ENCODE results near the gene APLP1.
"Not testable (repeated sequence)": the region's sequence is repeated elsewhere in the genome, so short reads cannot be mapped to it uniquely, and the experiment has no call there.

Gene APLP1

DNA sequence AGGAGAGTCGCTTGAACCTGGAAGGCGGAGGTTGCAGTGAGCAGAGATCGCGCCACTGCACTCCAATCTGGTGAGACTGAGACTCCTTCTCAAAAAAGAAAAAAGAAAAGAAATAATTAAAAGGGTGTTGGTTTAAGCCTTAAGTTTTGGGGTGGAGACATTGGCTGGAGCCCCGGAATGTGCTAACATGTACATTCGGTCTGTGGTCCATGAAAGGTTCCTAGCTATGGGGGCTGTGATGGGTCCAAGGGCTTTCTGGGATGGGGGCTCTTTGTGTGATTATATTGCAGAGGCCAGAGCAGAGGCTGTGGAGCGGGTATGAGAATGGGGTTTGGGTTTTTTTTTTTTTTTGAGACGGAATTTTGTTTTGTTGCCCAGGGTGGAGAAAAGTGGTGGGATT, 17.5 kb downstream of the APLP1 start:
- DNase-seq: no peak

DNA sequence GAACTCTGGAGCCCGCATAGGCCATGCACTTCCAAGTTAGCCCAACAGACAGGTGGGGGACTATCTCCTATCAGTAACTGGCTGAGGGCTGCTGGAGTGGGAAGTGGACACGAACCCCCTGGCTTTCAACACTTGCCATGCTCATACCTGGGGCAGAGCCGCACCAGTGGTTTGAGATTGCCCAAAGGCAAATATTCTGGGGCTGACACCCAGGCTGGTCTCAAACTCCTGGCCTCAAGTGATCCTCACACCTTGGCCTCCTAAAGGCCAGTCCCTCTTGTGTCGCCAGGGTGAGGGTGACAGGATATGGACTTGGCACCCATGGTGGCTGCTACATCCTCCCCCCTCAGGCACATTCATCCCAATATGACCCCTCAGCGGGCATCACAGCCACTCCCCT, 18.8 kb downstream of the APLP1 start:
- no peak for DNase-seq

DNA sequence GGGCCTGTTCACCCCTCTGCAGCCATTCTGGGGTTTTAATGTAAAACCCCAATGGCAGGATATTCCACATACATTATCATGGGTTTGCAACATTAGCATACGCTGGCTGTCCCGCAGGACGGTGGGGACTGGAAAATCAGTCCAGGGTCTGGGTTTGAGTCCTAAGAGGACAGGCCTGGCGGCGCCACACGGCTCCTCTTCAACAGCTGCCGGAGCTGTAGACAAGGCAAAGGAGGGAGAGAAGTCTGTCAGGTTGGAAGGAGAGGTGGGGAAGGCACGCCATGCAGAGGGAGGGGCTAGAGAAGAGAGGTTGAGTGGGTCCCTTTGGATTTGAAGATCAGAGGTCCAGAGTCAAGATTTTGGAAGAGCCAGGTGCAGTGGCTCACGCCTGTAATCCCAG, 20.0 kb downstream of the APLP1 start:
- DNase-seq: no peak

DNA sequence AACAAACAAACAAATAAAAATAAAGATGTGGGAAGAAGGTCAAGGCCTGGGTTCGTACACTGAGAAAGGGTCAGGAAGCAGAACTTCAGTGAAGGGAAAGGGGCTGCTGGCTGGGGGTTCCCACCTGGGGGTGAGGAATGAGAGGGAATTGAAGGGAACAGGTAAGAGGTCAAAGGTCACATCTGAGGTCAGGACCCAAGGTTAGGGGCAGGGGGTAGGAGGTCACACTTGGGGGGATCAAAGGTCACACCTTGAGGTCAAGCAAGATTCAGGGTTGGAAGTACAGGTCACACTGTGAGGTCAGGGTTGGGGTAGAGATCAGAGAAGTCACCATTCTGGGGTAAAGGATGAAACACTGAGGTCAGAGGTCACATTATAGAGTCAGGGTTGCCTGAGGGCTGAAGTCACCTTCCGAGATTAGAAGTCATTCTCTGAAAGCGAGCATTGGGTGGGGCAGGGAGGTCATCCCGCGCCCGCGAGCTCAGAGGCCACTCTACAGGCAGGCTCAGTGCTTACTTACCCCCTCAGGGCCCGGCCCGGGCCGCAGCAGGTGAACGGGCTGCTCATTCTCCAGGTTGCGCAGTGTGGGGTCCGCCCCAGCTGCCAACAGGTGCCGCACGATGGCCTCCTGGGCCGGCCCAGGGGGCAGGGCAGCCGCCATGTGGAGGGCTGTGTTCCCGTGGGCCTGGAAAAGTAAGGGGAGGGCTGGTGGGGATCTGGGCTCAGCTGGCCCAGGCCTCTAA, 21.2 kb downstream of the APLP1 start:
- no peak for DNase-seq

DNA sequence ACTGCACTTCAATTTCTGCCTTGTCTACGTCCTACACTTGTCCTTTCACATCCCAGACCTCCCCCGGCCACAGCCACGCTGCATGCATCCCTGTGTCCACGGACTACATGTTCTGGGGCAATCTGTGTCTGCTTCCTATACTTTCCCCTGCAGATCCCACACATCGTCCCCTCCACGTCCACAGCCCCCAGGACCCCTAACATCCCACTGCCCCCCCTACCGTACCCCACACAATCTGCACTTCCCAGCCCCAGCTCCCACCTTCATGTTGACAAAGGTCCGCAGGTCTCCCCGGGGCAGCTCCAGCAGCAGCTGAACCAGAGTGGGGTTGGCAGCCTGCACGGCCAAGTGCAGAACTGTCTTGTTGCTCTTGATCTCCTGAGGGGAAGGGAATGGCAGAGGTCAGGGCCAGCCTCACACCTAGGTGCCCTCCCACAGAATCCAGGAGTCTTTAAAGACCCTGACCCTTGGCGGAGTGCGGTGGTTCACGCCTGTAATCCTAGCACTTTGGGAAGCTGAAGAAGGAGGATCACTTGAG, 21.8 kb downstream of the APLP1 start:
- no peak for DNase-seq

DNA sequence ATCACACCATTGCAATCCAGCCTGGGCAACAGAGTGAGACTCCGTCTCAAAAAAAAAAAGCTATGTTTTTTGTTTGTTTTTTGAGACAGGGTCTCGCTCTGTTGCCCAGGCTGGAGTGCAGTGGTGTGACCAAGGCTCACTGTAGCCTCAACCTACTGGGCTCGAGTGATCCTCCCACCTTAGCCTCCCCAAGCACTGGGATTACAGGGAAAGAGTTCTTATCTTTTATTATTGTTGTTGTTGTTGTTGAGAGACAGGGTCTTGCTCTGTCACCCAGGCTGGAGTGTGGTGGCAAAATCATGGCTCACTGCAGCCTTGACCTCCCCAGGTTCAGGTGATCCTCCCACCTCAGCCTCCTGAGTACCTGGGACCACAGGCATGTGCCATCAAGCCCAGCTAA, 23.4 kb downstream of the APLP1 start:
- DNase-seq: not testable (repeated sequence)

DNA sequence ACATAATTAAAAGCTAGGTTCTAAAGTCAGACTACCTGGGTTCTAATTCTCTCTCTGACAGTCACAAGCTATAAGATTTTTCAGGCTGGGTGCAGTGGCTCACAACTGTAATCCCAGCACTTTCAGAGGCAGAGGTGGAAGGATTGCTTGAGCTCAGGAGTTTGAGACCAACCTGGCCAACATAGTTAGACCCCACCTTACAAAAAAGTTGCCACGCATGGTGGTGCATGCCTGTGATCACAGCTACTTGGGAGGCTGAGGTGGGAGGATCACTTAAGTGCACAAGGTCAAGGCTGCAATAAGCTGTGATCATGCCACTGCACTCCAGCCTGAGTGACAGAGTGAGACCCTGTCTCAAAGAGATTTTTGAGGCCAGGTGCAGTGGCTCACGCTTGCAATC, 26.0 kb downstream of the APLP1 start:
- no peak for DNase-seq

DNA sequence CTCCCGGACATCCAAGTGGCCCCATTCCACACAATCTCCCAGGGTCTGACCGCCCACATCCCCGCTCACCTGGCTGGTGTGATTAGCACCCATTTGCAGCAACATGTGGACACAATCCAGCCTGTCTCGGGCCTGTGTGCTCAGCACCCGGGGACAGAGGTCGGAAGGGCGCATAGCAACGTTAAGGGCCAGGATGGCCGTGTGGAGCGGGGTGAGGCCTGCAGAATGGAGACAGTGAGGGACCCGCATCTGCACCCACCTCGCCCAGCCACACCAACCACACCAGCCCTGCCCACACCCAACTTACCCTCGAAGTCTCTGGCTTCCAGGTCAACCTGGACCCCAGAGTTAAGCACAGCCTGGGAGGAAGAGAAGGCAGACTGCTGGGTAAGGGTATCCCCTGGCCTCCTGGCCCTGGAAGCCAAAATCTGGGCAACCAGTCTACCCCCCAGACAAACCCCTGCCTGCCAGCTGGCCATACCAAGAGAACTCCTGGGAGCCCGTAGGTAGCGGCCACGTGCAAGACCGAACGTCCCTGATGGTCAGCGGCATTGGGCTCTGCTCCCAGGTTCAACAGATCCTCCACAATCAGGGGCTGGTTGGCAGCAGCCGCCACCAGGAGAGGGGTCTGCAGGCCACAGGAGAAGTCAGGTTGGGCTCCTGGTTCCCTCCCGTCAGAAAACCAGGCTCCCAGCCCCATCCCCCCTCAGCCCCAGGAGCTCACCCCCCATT, 27.7 kb downstream of the APLP1 start:
- no peak for DNase-seq

DNA sequence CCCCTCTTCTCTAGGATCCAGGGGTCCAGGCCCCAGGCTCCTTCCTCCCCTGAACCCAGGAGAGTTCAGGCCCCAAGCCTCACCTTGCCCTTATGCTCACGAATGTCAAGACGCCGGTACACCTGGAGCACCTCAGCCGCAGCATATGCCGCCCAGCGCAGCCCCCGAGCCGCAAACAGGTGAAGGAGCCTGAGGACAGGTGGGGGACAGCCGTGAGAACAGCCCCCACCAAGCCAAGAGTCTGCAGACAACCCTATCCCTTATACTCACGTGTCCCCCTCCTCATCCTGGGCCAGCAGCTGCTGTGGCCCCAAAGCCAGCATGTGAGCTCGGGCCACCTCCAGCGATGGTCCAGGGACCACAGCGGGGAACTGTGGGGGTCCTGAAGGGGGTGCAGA, 28.3 kb downstream of the APLP1 start:
- DNase-seq: no peak

DNA sequence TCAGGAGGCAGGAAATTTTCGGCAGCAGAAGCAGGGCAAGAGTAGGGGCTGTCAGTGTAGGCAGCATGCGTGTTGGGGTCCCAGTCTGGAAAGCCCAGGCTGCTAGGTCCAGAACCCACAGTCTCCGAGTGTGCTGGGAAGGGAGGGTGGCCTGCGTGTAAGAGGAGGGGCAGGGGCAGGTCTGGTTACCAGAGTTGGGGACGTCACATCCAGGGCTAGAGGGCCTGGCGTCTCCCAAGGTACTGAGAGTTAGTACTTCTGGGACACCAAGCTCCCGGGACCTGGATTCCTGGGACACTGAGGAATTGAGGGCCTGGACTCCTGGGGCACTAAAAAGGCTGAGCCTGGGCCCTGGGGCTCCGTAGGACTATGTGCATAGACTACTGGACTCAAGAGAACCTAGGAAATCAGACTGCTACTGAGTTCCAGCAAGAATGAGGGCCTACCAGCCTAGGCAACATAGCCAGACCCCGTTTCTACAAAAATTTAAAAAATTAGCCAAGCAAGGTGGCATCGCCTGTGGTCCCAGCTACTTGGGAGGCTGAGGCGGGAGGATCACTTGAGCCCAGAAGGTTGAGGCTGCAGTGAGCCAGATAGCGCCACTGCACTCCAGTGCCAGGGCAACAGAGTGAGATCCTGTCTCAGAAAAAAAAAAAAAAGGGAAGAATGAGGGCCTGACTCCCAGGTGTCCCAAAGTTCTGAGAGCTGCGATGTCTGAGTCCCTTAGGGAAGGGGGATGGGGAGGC, 29.5 kb downstream of the APLP1 start:
- no peak for DNase-seq

DNA sequence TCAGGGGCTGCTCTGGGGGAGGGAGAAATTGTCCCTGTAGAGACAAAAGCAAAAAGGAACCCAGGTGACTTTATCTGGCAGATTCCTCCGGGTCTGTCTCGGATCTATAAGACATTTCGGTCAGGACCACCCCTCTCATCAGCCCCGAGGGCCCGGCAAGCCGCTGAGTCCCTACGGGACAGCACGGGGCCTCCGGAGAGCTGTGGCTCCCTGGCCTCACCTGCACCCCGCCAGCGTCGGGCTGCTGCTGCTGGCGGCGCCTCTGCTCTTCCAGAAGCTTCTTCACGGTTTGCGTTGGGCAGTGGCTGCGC, 30.1 kb downstream of the APLP1 start:
- no peak for DNase-seq

DNA sequence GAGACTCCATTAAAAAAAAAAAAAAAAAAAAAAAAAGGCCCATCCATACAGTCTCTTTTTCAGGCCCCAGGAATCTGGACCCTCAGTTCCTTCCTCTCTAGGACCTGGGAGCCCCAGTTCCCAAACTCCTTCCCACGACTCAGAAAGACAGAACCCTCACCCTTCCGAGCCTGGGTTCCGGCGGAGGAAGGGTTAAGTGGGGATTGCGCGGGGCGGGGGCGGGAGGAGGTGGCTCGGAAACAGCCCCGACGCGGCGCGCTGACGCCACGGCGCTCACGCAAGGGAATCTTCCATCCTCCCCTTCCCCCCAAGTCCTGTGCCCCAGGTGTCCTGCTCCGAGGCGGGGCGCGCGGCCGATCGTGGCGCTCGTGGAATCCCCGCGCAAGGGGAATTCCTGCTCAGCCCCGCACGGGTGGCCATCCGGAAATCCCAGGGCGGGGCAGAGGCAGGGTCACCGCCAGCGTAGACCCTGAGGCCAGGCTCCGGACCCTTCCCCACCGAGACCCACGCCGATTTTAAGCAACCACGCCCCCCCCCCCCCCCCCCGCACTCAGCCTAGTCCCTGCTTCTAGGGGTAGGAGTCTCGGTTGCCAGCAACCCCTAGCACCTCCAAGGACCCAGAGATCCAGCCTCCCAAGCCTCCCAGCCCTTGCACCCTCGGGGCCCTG, 31.3 kb downstream of the APLP1 start:
- peak; percentile 34 for DNase-seq

DNA sequence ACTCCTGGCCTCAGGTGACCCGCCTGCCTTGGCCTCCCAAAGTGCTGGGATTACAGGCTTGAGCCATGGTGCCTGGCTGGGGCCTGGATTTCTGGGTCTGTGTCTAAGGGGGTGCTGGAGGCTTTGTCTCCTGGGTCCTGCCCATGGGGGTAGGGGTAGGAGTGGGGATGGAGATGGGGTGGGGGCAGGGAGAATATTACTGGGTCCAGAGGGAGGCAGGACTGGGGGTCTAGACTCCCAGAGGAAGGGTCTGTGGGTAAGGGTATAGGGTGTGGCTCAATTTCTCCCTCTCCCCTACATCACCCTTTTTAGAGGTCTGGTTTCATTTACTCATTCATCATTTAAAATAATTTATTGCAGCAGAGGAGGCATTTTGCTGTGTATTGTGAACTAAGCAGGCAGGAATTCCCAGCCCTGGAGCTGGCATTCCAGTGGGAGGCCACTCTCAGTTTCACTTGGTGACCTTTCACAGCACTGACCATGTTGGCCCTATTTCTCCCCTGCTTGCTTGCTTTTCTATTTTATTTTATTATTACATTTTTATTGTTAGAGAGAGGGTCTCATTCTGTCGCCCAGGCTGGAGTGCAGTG, 32.8 kb downstream of the APLP1 start:
- DNase-seq: no peak

DNA sequence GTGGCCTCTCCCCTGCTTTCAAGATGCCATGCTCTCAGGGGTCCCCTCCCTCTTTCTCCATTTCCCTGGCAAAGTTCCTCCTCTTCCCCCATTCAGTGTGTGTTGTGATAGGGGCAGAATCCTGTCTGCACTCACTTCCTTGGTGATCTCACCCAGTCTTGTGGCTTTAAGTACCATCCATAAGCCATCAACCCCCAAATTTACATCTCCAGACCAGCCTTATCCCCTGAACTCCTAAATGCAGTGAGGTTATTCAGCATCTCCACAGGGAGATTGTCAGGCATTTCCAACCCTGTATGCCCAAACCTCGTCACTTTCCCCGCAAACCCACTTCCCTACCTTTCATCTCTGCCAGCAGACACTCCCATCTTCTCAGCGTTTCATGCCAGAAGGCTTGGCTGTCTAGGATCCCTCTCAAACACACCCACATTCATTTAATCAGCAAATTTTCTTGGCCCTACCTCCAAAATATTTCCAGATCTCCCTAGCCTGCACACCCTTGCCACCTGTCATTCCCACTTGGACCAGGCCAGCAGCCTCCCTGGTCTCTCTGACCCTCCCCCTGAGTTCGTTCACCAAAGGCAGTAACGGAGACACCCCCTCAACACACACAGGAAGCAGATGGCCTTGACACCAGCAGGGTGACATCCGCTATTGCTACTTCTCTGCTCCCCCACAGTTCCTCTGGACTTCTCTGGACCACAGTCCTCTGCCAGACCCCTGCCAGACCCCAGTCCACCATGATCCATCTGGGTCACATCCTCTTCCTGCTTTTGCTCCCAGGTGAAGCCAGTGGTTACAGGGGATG, 33.7 kb downstream of the APLP1 start, which contains the start of gene HCST:
HCST (plus strand) TSS at position 676 of the 808 bp plus-strand sequence; CDS start at position 741, 65 bp downstream.
- DNase-seq: no peak

DNA sequence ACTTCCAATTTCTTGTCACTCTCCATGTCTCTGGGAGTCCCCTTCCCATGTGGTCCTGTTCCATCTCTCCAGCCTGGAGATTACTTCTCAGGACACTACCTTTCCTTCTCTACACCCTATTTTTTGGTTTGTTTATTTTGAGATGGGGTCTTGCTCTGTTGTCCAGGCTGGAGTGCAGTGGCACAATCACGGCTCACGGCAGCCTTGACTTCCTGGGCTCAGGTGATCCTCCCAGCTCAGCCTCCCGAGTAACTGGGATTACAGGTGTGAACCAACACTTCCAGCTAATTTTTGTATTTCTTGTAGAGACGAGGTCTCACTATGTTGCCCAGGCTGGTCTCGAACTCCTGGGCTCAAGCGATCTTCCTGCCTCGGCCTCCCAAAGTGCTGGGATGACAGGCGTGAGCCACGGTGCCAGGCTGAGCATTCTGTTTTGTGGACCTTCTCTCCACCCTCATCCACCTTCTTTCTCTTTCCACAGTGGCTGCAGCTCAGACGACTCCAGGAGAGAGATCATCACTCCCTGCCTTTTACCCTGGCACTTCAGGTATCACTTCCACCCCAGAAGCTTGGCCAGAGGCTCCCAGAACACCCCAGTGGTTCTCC, 34.6 kb downstream of the APLP1 start:
- DNase-seq: no peak

DNA sequence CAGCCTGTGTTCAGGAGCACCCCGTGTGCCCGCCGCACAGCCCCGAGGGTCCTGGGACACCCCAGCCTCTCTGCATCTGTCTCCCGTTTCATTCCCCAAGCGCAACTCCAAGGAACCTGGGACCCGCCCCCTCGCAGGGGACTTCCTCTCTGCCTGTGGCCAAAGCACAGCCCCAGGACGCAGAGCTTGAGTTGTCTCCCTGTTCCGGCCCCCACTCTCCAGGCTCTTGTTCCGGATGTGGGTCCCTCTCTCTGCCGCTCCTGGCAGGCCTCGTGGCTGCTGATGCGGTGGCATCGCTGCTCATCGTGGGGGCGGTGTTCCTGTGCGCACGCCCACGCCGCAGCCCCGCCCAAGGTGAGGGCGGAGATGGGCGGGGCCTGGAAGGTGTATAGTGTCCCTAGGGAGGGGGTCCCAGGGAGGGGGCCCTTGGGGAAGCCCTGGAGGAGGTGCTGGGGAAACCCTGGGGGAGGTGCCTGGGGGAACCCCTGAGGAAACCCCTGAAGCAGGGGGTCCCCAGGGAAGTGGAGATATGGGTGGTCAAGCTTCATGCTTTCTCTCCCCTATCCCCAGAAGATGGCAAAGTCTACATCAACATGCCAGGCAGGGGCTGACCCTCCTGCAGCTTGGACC, 35.3 kb downstream of the APLP1 start:
- no peak for DNase-seq

DNA sequence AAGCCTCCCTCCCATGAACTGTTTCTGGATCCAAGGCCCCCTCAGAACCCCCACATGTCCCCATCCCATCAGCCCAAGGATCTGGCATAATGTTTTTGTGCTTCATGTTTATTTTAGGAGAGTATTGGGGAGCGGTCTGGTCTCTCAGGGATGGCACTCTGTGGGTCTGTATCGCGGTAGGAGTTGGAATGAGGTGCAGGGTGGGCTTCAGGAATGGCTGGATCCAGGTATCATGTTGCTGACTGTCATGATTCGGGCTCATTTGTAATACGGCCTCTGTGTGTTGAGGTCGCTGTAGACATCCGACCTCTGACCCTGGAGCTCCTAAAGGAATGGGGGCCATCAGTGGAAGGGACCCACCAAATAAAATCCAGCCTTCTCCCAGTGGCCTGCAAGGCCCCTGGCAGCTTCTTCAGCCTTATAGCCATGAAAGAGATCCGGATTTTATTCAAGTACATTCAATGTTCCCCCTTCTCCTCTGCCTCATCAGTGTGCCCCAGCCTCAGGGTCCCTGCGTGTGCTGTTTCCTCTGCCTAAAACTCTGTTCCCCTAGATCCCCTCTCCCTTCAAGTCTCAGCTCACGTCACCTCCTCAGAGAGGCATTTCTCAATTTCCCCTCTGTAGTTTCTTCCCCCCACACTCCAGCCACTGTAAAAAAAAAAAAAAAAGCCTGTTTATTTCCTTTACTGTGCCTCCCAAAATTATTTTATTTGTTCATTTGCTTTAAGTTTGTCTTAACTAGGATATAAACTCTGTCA, 36.1 kb downstream of the APLP1 start:
- DNase-seq: no peak

DNA sequence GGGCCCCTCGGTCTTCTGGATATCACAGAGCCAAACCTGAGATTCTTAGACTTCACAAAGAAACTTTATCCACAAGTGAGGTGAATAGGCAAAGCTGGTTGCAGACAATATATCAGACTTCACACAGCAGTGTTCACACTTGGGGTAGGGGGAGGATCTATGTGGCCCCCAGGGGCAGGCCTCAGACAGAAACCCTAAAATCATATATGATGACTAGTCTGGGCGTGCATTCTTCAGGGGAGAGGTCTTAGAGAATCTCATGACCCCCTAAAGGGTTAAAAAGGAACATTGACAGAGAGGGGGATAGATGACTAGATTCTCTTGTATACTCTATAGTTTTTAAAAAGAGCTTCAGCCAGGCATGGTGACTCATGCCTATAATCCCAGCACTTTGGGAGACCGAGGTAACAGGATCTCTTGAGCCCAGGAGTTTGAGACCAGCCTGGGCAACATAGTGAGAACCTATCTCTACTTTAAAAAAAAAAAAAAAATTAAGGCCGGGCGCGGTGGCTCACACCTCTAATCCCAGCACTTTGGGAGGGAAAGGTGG, 36.9 kb downstream of the APLP1 start:
- no peak for DNase-seq

DNA sequence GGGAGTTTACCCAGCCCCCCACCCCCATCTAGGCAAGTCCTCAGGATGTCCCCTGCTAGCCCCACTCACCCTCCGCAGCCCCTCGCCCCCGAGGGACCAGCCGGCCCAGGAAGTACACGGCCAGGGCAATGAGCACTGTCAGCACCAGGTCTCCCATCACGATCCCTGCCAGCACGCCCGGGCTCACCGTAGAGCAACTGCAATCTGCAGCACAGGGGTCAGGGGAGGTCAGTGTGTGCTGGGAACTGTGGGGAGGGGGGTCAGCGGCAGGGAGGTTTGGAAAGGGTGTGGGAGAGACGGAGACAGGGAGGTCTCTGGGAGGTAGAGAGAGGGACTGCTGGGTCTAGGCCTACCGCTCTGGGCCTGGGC, 39.0 kb downstream of the APLP1 start:
- no peak for DNase-seq

DNA sequence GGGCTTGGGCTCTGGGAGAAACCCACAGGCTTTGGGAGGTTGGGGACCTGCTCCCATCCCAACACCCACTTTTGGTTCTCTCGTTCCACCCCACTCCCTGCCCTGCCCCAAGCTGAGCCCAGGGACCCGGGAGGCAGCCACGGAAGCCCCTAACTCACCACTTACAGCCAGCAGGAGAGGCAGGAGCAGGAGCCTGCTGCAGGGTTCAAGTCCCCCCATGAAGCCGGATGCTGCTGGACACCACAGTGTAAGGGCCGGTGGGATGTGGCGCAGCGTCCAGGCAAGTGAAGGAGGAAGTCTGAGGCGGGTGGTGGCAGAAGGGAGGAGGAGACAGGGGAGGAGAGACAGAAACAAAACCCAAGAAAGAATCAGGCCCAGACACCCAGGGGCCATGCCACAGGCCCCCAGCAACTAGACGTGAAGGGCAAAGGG, 39.7 kb downstream of the APLP1 start, which contains the start of gene TYROBP:
TYROBP (minus strand) TSS at position 286 of the 432 bp plus-strand sequence; CDS start at position 219, 67 bp downstream.
- DNase-seq: no peak

All from NCI-H1694 treated with DMSO at 0.1 percent for 48 hours (cell line).